Large intestine (tissue), 12 donors: ENCODE measurements around the gene TFAP2E. TPM values are rescaled to one million over a fixed set of nuclear protein-coding genes. Genes with fewer than 3 reads are reported as not detected.
A peak's percentile ranks its signal among the peaks of the same experiment; 100 is the strongest.

Experiments used
- DNase-seq, 2 donors: peaks; one replicate each; pipeline versions ENCODE4 v3.0.0 to v3.0.0-alpha.2; 2013
- H3K27ac ChIP-seq: one replicate; pipeline ENCODE4 v1.5.1; 2013; ENCODE audit warnings: low read length
- H3K27me3 ChIP-seq: 2 replicates; pipeline ENCODE4 v1.6.1; 2013; ENCODE audit warnings: low read length; ENCODE audit not compliant: control insufficient read depth, insufficient read depth
- H3K36me3 ChIP-seq: 2 replicates; pipeline ENCODE4 v1.6.1; 2013; ENCODE audit warnings: low read length; ENCODE audit not compliant: control insufficient read depth, insufficient read depth
- H3K4me1 ChIP-seq: one replicate; pipeline ENCODE4 v1.6.1; 2013; ENCODE audit warnings: low read length; ENCODE audit not compliant: control insufficient read depth, insufficient read depth
- H3K4me3 ChIP-seq: one replicate; pipeline ENCODE4 v1.5.1; 2013; ENCODE audit warnings: low read length
- H3K9me3 ChIP-seq: one replicate; pipeline ENCODE4 v1.6.1; 2013; ENCODE audit warnings: mild to moderate bottlenecking, low read depth, low read length, moderate library complexity; ENCODE audit not compliant: control insufficient read depth
- WGBS: methylation state at CpG from one replicate; pipeline ENCODE4 v1.1.5; 2013; ENCODE audit warnings: low lambda C conversion rate; ENCODE audit not compliant: insufficient coverage; 5-methylcytosine and 5-hydroxymethylcytosine counted together
- long read RNA-seq, 11 donors: transcript quantifications; one replicate each; lab custom pipeline, GENCODE V29; 2026
- polyA plus RNA-seq: library from polyadenylated mRNA; unstranded; fragments of 120-200 nt; gene quantifications from one replicate; pipeline ENCODE4 v1.2.1, GENCODE V29; 2013

The TFAP2E gene
- polyA plus RNA-seq, result 1.9 TPM
- long read RNA-seq, donor 1, result 0 reads
- long read RNA-seq, donor 2, result 0 reads
- long read RNA-seq, donor 3, result 0 reads
- long read RNA-seq, donor 4, result 0 reads
- long read RNA-seq, donor 5, result 0 reads
- long read RNA-seq, donor 6, partial matches to known transcripts, result 207 of 207 reads
- long read RNA-seq, donor 6, other reads (novel, unspliced or antisense), result 0 of 207 reads
- long read RNA-seq, donor 7, result 0 reads
- long read RNA-seq, donor 8, result 0 reads
- long read RNA-seq, donor 9, result 0 reads
- long read RNA-seq, donor 10, result 0 reads
- long read RNA-seq, donor 11, result 0 reads

GRCh38 chr1:35573198-35574124, at the start of gene TFAP2E:
TSS of gene TFAP2E (plus strand) at chr1:35573314. CDS start at chr1:35573578, 264 bp downstream.
- peaks cover 21% of the 10 kb centered on the region for H3K4me1 ChIP-seq
- DNase-seq, result peak in 1 of 2 donors; percentile 63

GRCh38 chr1:35524106-35524505, 49.0 kb upstream of the TFAP2E start:
- Histone ChIP-seq H3K36me3 (no peaks in the 10 kb centered on the region), H3K27me3 (no peaks in the 10 kb centered on the region), H3K4me3 (no peak overlapping the region), H3K9me3 (peaks cover 17% of the 10 kb centered on the region), H3K27ac (no peak overlapping the region), H3K4me1 (no peaks in the 10 kb centered on the region)
- no CpG with 5 or more reads among the region's 2 CpGs for WGBS
- DNase-seq, result no peak

More at GRCh38 chr1:35573198-35574124, at the start of gene TFAP2E:
- WGBS, result no CpG with 5 or more reads among the region's 95 CpGs
- Histone ChIP-seq H3K27me3 (peaks cover 82% of the 10 kb centered on the region), H3K27ac (no peak within 1 kb of the TSS), H3K4me3 (peak within 1 kb of the TSS; percentile 42), H3K9me3 (peaks cover 11% of the 10 kb centered on the region), H3K36me3 (no peaks in the 10 kb centered on the region)

GRCh38 chr1:35530168-35530567, 42.9 kb upstream of the TFAP2E start:
- Histone ChIP-seq H3K36me3 (peaks cover 29% of the 10 kb centered on the region), H3K9me3 (peaks cover 40% of the 10 kb centered on the region), H3K27me3 (no peaks in the 10 kb centered on the region), H3K4me1 (no peaks in the 10 kb centered on the region), H3K4me3 (no peak overlapping the region), H3K27ac (no peak overlapping the region)
- 93% methylated on average over 1 of the region's 5 CpGs for WGBS
- DNase-seq, result no peak

- no peaks in the 10 kb centered on the region for H3K4me1 ChIP-seq
- peaks cover 29% of the 10 kb centered on the region for H3K36me3 ChIP-seq
- no peak overlapping the region for H3K27ac ChIP-seq
- peaks cover 40% of the 10 kb centered on the region for H3K9me3 ChIP-seq
- WGBS, result no CpG with 5 or more reads among the region's 2 CpGs
- DNase-seq, result no peak
- H3K4me3 ChIP-seq, result no peak overlapping the region
- H3K27me3 ChIP-seq, result no peaks in the 10 kb centered on the region
Observed at GRCh38 chr1:35530946-35531345, 42.2 kb upstream of the TFAP2E start.

GRCh38 chr1:35531368-35531767, 41.7 kb upstream of the TFAP2E start:
- DNase-seq, result no peak
- WGBS, result 90% methylated on average over 2 of the region's 6 CpGs

GRCh38 chr1:35532497-35533223, 40.5 kb upstream of the TFAP2E start:
- Histone ChIP-seq H3K9me3 (peaks cover 36% of the 10 kb centered on the region), H3K4me1 (no peaks in the 10 kb centered on the region), H3K4me3 (no peak overlapping the region), H3K27ac (no peak overlapping the region), H3K27me3 (no peaks in the 10 kb centered on the region), H3K36me3 (peaks cover 31% of the 10 kb centered on the region)
- no peak for DNase-seq
- no CpG with 5 or more reads among the region's 1 CpG for WGBS

More at GRCh38 chr1:35531368-35531767, 41.7 kb upstream of the TFAP2E start:
- Histone ChIP-seq H3K9me3 (peaks cover 40% of the 10 kb centered on the region), H3K36me3 (peaks cover 29% of the 10 kb centered on the region), H3K4me1 (no peaks in the 10 kb centered on the region), H3K27ac (no peak overlapping the region), H3K27me3 (no peaks in the 10 kb centered on the region), H3K4me3 (no peak overlapping the region)

GRCh38 chr1:35533586-35533985, 39.5 kb upstream of the TFAP2E start:
- Histone ChIP-seq H3K4me1 (no peaks in the 10 kb centered on the region), H3K9me3 (peaks cover 28% of the 10 kb centered on the region), H3K36me3 (peaks cover 31% of the 10 kb centered on the region), H3K27ac (no peak overlapping the region), H3K27me3 (no peaks in the 10 kb centered on the region), H3K4me3 (no peak overlapping the region)
- whole genome bisulfite sequencing, result no CpG with 5 or more reads among the region's 1 CpG
- no peak for DNase-seq

GRCh38 chr1:35535243-35535642, 37.9 kb upstream of the TFAP2E start:
- Histone ChIP-seq H3K9me3 (peaks cover 13% of the 10 kb centered on the region), H3K27ac (no peak overlapping the region), H3K4me3 (no peak overlapping the region), H3K4me1 (no peaks in the 10 kb centered on the region), H3K27me3 (no peaks in the 10 kb centered on the region), H3K36me3 (peaks cover 35% of the 10 kb centered on the region)
- DNase-seq, result no peak

- Histone ChIP-seq H3K4me3 (no peak overlapping the region), H3K36me3 (peaks cover 31% of the 10 kb centered on the region), H3K27ac (no peak overlapping the region), H3K9me3 (peaks cover 5% of the 10 kb centered on the region), H3K27me3 (no peaks in the 10 kb centered on the region), H3K4me1 (no peaks in the 10 kb centered on the region)
- DNase-seq, result no peak
- WGBS, result 93% methylated on average over 2 of the region's 2 CpGs
Observed at GRCh38 chr1:35536556-35537162, 36.5 kb upstream of the TFAP2E start.

GRCh38 chr1:35537806-35538205, 35.3 kb upstream of the TFAP2E start:
- H3K36me3 ChIP-seq, result peaks cover 31% of the 10 kb centered on the region
- no peak overlapping the region for H3K4me3 ChIP-seq
- H3K4me1 ChIP-seq, result no peaks in the 10 kb centered on the region
- no peak overlapping the region for H3K27ac ChIP-seq
- WGBS, result 100% methylated on average over 1 of the region's 1 CpG
- DNase-seq, result no peak
- H3K9me3 ChIP-seq, result no peaks in the 10 kb centered on the region
- no peaks in the 10 kb centered on the region for H3K27me3 ChIP-seq
